Measurements from ENCODE around the gene TNFRSF4. TPM values are rescaled to one million over a fixed set of nuclear protein-coding genes. Genes with fewer than 3 reads are reported as not detected.

The TNFRSF4 gene
- total and polyA plus RNA-seq, 2 of the 8 experiments (the other 6 are each of a cell fraction or from before 2014, with no cell fraction given) = 0.06 TPM; not detected in 1

- no peak overlapping the region for H3K4me2 ChIP-seq (ENCODE audit: insufficient read depth in 1 of 2, low read depth in 2 of 2, low read length in 2 of 2)
- no peak overlapping the region; the same call in 1 of the 2 replicates for H4K8ac ChIP-seq (ENCODE audit: extremely low read depth, insufficient read depth, low read length)
- H3K27ac ChIP-seq (ENCODE audit: low read depth, low read length) = no peak overlapping the region
- peaks cover 0 to 8% (median 6%) of the 10 kb centered on the region in 4 experiments; a peak in 4 of 7 replicates for H3K27me3 ChIP-seq (replicated peaks in 1 of 4; ENCODE audit: control insufficient read depth in 3 of 4, extremely low read depth in 1 of 4, insufficient read depth in 3 of 4, low read length in 3 of 4)
- H3K14ac ChIP-seq (ENCODE audit: insufficient read length) = no peak overlapping the region
- no peak overlapping the region for H2AK5ac ChIP-seq (ENCODE audit: low read depth, low read length)
- H3K4ac ChIP-seq (replicated peaks; ENCODE audit: insufficient read length, low read depth, low read length) = no peak overlapping the region
- H2AFZ ChIP-seq (ENCODE audit: low read length) = no peak overlapping the region
- ChIA-PET POLR2A (ENCODE audit: partially characterized antibody) (no interaction called here), CTCF (ENCODE audit: partially characterized antibody) (interaction anchor here (0.6 to 2.0 kb wide), 6 partner anchors 9 to 195 kb away, joined by 3 to 5 read pairs (median 4); no protein-coding TSS in a partner anchor)
- H3K23ac ChIP-seq (ENCODE audit: insufficient read length) = no peak overlapping the region
- H3K36me3 ChIP-seq (ENCODE audit: control insufficient read depth in 2 of 4, insufficient read depth in 4 of 4, low read length in 3 of 4) = no peaks in the 10 kb centered on the region
- H2BK120ac ChIP-seq (replicated peaks; ENCODE audit: low read depth, low read length) = no peak overlapping the region
- H4K20me1 ChIP-seq (replicated peaks in 1 of 2; ENCODE audit: control insufficient read depth in 1 of 2, insufficient read depth in 2 of 2, low read length in 2 of 2) = peaks cover 0 to 7% of the 10 kb centered on the region in 2 experiments
- 93% methylated on average over 28 of the region's 32 CpGs; no CpG with 5 or more reads in 1 of the 2 experiments for WGBS, 2 experiments (ENCODE audit: extremely low coverage in 1 of 2, insufficient coverage in 1 of 2, insufficient read length in 1 of 2, insufficient replicate concordance in 2 of 2, low coverage in 1 of 2, low lambda C conversion rate in 2 of 2, missing lambda C conversion rate in 1 of 2)
- H4K5ac ChIP-seq (ENCODE audit: insufficient read length, low read depth, low read length) = no peak overlapping the region
- H2BK20ac ChIP-seq (ENCODE audit: low read length) = no peak overlapping the region
- H3K18ac ChIP-seq (ENCODE audit: extremely low read depth, low read length) = no peak overlapping the region
- H3K9ac ChIP-seq (replicated peaks in 1 of 4; ENCODE audit: extremely low read depth in 1 of 4, low read depth in 3 of 4, low read length in 3 of 4) = no peak overlapping the region
- H2BK12ac ChIP-seq (ENCODE audit: low read depth, low read length) = no peak overlapping the region
- no peak overlapping the region for H2BK5ac ChIP-seq (ENCODE audit: low read depth, low read length)
- H2BK15ac ChIP-seq (ENCODE audit: low read length) = no peak overlapping the region
- H3K9me3 ChIP-seq (ENCODE audit: insufficient read depth in 2 of 2, low read depth in 1 of 2, low read length in 1 of 2) = peaks cover 4 to 5% of the 10 kb centered on the region in 2 experiments; a peak in 1 of 4 replicates
- FAIRE-seq (no peak), DNase-seq (ENCODE audit: low read depth in 1 of 2, low spot score in 2 of 2) (peak in 1 of 2 experiments; percentile 46)
- H3K4me3 ChIP-seq (ENCODE audit: extremely low read depth in 1 of 4, insufficient read depth in 2 of 4, low read depth in 3 of 4, low read length in 4 of 4) = no peak overlapping the region
- H3K23me2 ChIP-seq (ENCODE audit: low read depth, low read length) = peaks cover 3% of the 10 kb centered on the region; the same call in 1 of the 2 replicates
- H3K79me2 ChIP-seq (ENCODE audit: control insufficient read depth in 1 of 2, insufficient read depth in 2 of 2, low read length in 2 of 2) = no peaks in the 10 kb centered on the region
- H3K79me1 ChIP-seq (ENCODE audit: low read depth, low read length) = no peaks in the 10 kb centered on the region
- H3K56ac ChIP-seq (replicated peaks; ENCODE audit: insufficient read length, low read depth, low read length) = no peak overlapping the region
- no peak overlapping the region for H4K91ac ChIP-seq (replicated peaks; ENCODE audit: insufficient read length, low read length)
- H3K4me1 ChIP-seq (replicated peaks in 1 of 4; ENCODE audit: control insufficient read depth in 3 of 4, insufficient read depth in 4 of 4, low read length in 3 of 4) = peaks cover 4 to 14% (median 12%) of the 10 kb centered on the region in 4 experiments
- TF ChIP-seq SIRT6 (IDR thresholded peaks at IDR 0.05; ENCODE audit: low read length) (no peak), HDAC6 (IDR thresholded peaks at IDR 0.05; ENCODE audit: low read depth, low read length) (no peak), TCF12 (IDR thresholded peaks at IDR 0.05; ENCODE audit: low read depth, low read length) (no peak), RNF2 (IDR thresholded peaks at IDR 0.05; ENCODE audit: borderline replicate concordance, low read depth, low read length, missing control alignments, poor library complexity, severe bottlenecking) (no peak), SIN3A (conservative IDR thresholded peaks at IDR 0.05 in 1 of 2, IDR thresholded peaks at IDR 0.05 in 1 of 2; ENCODE audit: low read depth in 1 of 2, low read length in 2 of 2) (no peak), TBP (IDR thresholded peaks at IDR 0.05; ENCODE audit: low read depth, low read length) (no peak), ZNF274 (IDR thresholded peaks at IDR 0.05; ENCODE audit: borderline replicate concordance, extremely low read depth, low read length) (no peak), POLR2AphosphoS5 (IDR thresholded peaks at IDR 0.05; ENCODE audit: low read depth, low read length) (no peak), SP2 (IDR thresholded peaks at IDR 0.05; ENCODE audit: low read length) (no peak), ATF2 (IDR thresholded peaks at IDR 0.05; ENCODE audit: low read length) (no peak), SRF (IDR thresholded peaks at IDR 0.05; ENCODE audit: low read depth, low read length) (no peak), PHF8 (conservative IDR thresholded peaks at IDR 0.05; ENCODE audit: low read depth, low read length) (no peak)
Observed at GRCh38 chr1:1178794-1179331, 35.1 kb downstream of the TNFRSF4 start.
